Fibroblast of lung (primary cell): Measurements from ENCODE around the gene TAPT1.

Experiments
- CTCF ChIP-seq, 2 donors: IDR thresholded peaks in 1 of 2; conservative IDR thresholded peaks in 1 of 2; 1 replicate in 1 of 2; 2 replicates in 1 of 2; pipeline ENCODE4 v1.5.1; 2011 to 2012; ENCODE audit warnings: low read length in 2 of 2, control low read depth in 1 of 2, inconsistent platforms in 1 of 2, low read depth in 1 of 2, mild to moderate bottlenecking in 1 of 2
- EZH2 ChIP-seq: IDR thresholded peaks from 2 replicates; pipeline ENCODE4 v1.5.1; 2012; ENCODE audit warnings: low read length, control low read depth, mild to moderate bottlenecking; ENCODE audit errors: missing control alignments

DNA sequence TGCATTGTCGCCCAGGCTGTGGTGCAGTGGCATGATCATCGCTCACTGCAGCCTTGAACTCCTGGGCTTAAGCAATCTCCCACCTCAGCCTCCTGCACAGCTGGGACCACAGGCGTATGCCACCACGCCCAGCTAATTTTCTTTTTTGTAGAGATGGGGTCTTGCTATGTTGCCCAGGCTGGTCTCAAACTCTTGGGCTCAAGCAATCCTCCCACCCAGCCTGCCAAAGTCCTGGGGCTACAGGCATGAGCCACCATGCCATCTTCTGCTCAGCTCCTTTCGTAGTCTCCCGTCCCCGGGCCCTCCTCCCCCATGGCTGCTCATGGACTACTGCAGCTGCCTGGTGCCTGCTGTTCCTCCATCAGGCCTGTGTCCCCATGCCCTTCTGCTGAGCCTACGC is 58.1 kb downstream of the TAPT1 start:
- TF ChIP-seq CTCF (conservative IDR thresholded peaks at IDR 0.05 in 1 of 2, IDR thresholded peaks at IDR 0.05 in 1 of 2; ENCODE audit: low read depth in 1 of 2, low read length in 2 of 2) (no peak), EZH2 (no peak)
